Panc1 (cell line): ENCODE data around the gene ATOH8. TPM values are rescaled to one million over a fixed set of nuclear protein-coding genes. Genes with fewer than 3 reads are reported as not detected.

Source experiments
- ATAC-seq: fragments of 200-7000 bp; cut with Tn5 transposase; 2 replicates; pipeline ENCODE4 v1.9.1; 2020; ENCODE audit warnings: mild to moderate bottlenecking, moderate library complexity
- BruUV-seq: library from RNA; stranded (reverse); fragments of 400-500 nt; replicated peaks from 2 replicates; lab custom pipeline; 2021; lab: Mats Ljungman, UMichigan
- CTCF ChIA-PET: fragments of 300-600 bp; sonication (Branson Sonifier 250); formaldehyde crosslinking; loops from one replicate; lab custom pipeline; 2022; ENCODE audit warnings: antibody characterized with exemption; lab: Charles Lee
- POLR2A ChIA-PET: fragments of 300-600 bp; sonication (Branson Sonifier 250); formaldehyde crosslinking; loops from one replicate; lab custom pipeline; 2022; ENCODE audit warnings: antibody characterized with exemption; lab: Charles Lee
- DNase-seq: peaks from one replicate; pipeline ENCODE4 v3.0.0-alpha.2; 2010; ENCODE audit warnings: low read depth, low spot score
- H3K27ac ChIP-seq: 2 replicates; pipeline ENCODE4 v1.5.1; 2011; ENCODE audit warnings: mild to moderate bottlenecking, low read length, inconsistent platforms
- H3K27me3 ChIP-seq: fragments of 200-500 bp; sonication (Bioruptor generic); 2 replicates; pipeline ENCODE4 v1.6.0; 2014; ENCODE audit warnings: low read length, inconsistent platforms; ENCODE audit not compliant: control insufficient read depth, insufficient read depth
- H3K36me3 ChIP-seq: fragments of 200-500 bp; sonication (Bioruptor generic); 2 replicates; pipeline ENCODE4 v1.5.1; 2014; ENCODE audit warnings: inconsistent platforms, mild to moderate bottlenecking, low read length, moderate library complexity; ENCODE audit not compliant: control insufficient read depth, insufficient read depth
- H3K4me1 ChIP-seq: 2 replicates; pipeline ENCODE4 v1.5.1; 2011; ENCODE audit warnings: inconsistent platforms, mild to moderate bottlenecking, low read length, moderate library complexity; ENCODE audit not compliant: control insufficient read depth, insufficient read depth
- H3K4me3 ChIP-seq, 2 experiments: 2 replicates each; pipeline ENCODE4 v1.5.1; 2011 to 2012; ENCODE audit warnings: low read depth in 2 of 2, low read length in 2 of 2, mild to moderate bottlenecking in 2 of 2, inconsistent platforms in 1 of 2, moderate library complexity in 1 of 2
- H3K9me3 ChIP-seq: fragments of 200-500 bp; sonication (Bioruptor generic); 2 replicates; pipeline ENCODE4 v1.5.1; 2014; ENCODE audit warnings: low read depth, mild to moderate bottlenecking, inconsistent platforms, low read length, moderate library complexity; ENCODE audit not compliant: control insufficient read depth, insufficient read depth
- CTCF ChIP-seq: fragments of 450-650 bp; IDR thresholded peaks from 2 replicates; pipeline ENCODE4 v1.5.1; 2017; ENCODE audit warnings: mild to moderate bottlenecking
- POLR2AphosphoS5 ChIP-seq: IDR thresholded peaks from 2 replicates; pipeline ENCODE4 v1.6.1; 2012; ENCODE audit warnings: mild to moderate bottlenecking, low read depth, low read length, moderate library complexity
- REST ChIP-seq, 2 experiments: IDR thresholded peaks; 2 replicates each; pipeline ENCODE4 v1.6.1; 2011 to 2012; ENCODE audit warnings: low read depth in 2 of 2, control low read depth in 1 of 2, low read length in 1 of 2, mild to moderate bottlenecking in 1 of 2, moderate library complexity in 1 of 2; ENCODE audit not compliant: insufficient read depth in 1 of 2
- SIN3A ChIP-seq: IDR thresholded peaks from 2 replicates; pipeline ENCODE4 v1.6.1; 2012; ENCODE audit warnings: low read depth, mild to moderate bottlenecking, low read length, moderate library complexity, borderline replicate concordance; ENCODE audit not compliant: insufficient read depth
- TCF7L2 ChIP-seq: IDR thresholded peaks from 2 replicates; pipeline ENCODE4 v1.6.1; 2011; ENCODE audit warnings: mild to moderate bottlenecking, low read depth, low read length, inconsistent platforms
- in situ Hi-C: cut with HindIII; loops from 2 replicates; pipeline ENCODE4 v1.10.0; 2016; ENCODE audit warnings: low sequenced_read_pairs, low pct_unique_long_range_greater_than_20kb
- intact Hi-C: fragments of 100-400 bp; cut with micrococcal nuclease; formaldehyde crosslinking; loops from one replicate; pipeline ENCODE4 v1.10.0; 2022; ENCODE audit not compliant: unreplicated experiment
- total RNA-seq: library from RNA; stranded (reverse); gene quantifications from one replicate; pipeline ENCODE4 v1.2.1, GENCODE V29; 2021; ENCODE audit not compliant: unreplicated experiment

Gene ATOH8
- total RNA-seq, 1 experiment from 2014 or later = 3.8 TPM

GRCh38 chr2:85756822-85757435 lies 3.1 kb downstream of the ATOH8 start:
- TF ChIP-seq CTCF = no peak
- TF ChIP-seq POLR2AphosphoS5 = no peak
- TF ChIP-seq SIN3A = no peak
- TF ChIP-seq TCF7L2 = no peak
- TF ChIP-seq REST (IDR thresholded peaks at IDR 0.05; ENCODE audit: insufficient read depth in 1 of 2, low read depth in 2 of 2, low read length in 1 of 2) = no peak
- intact Hi-C loops = no loop called here
- H3K4me1 ChIP-seq = peaks cover 33% of the 10 kb centered on the region
- no peaks in the 10 kb centered on the region for H3K36me3 ChIP-seq
- no peak overlapping the region; the same call in 1 of the 2 replicates for H3K27ac ChIP-seq
- DNase-seq (no peak), ATAC-seq (no peak)
- no peak overlapping the region for H3K4me3 ChIP-seq
- ChIA-PET CTCF (interaction anchor here (0.5 to 0.9 kb wide), 3 partner anchors 15 to 456 kb away, joined by 3 to 5 read pairs (median 3); no protein-coding TSS in a partner anchor), POLR2A (no interaction called here)
- H3K9me3 ChIP-seq = no peaks in the 10 kb centered on the region
- H3K27me3 ChIP-seq = no peaks in the 10 kb centered on the region
- in situ Hi-C loops = no loop called here
- no TSS peak for BruUV-seq

DNA sequence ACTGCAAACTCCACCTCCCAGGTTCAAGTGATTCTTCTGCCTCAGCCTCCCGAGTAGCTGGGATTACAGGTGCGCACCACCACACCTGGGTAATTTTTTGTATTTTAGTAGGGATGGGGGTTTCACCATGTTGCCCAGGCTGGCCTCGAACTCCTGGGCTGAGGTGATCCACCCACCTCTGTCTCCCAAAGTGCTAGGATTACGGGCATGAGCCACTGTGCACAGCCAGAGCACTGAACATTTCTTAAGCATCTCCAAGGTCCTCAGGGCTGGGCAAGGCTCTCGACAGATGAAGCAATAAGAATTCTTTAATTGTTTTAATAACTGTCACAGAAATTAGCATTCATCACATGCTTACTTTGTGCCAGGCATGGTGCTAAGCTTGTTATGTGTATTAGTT lies 4.1 kb downstream of the ATOH8 start:
- TF ChIP-seq SIN3A (no peak), REST (IDR thresholded peaks at IDR 0.05; ENCODE audit: insufficient read depth in 1 of 2, low read depth in 2 of 2, low read length in 1 of 2) (no peak)
- DNase-seq = no peak
- no peaks in the 10 kb centered on the region for H3K27me3 ChIP-seq
- BruUV-seq = no TSS peak
- ChIA-PET POLR2A (no interaction called here), CTCF (interaction anchor here (0.5 to 0.9 kb wide), 4 partner anchors 16 to 457 kb away, joined by 3 to 5 read pairs (median 3); no protein-coding TSS in a partner anchor)
- no peak overlapping the region for H3K4me3 ChIP-seq
- ATAC-seq = no peak
- H3K36me3 ChIP-seq = no peaks in the 10 kb centered on the region
- H3K27ac ChIP-seq = no peak overlapping the region
- in situ Hi-C loops = no loop called here
- no peaks in the 10 kb centered on the region for H3K9me3 ChIP-seq
- peaks cover 28% of the 10 kb centered on the region for H3K4me1 ChIP-seq
- intact Hi-C loops = no loop called here
